HepG2 (cell line): ENCODE measurements around the gene PDZD7. TPM values are rescaled to one million over a fixed set of nuclear protein-coding genes. Genes with fewer than 3 reads are reported as not detected.
A peak's percentile ranks its signal among the peaks of the same experiment; 100 is the strongest.

Experiments
- ATAC-seq: fragments of 200-7000 bp; cut with Tn5 transposase; 3 replicates; pipeline ENCODE4 v1.9.1; 2020; ENCODE audit warnings: mild to moderate bottlenecking, moderate library complexity
- BruUV-seq: library from RNA; stranded (reverse); fragments of 400-500 nt; replicated peaks from 2 replicates; lab custom pipeline; 2021; lab: Mats Ljungman, UMichigan
- CTCF ChIA-PET: fragments of 300-600 bp; formaldehyde crosslinking; extraction: SDS; loops from one replicate; lab custom pipeline; 2021; ENCODE audit warnings: low total read pairs, inconsistent platforms, low intra/inter-chr PET ratio; lab: Yijun Ruan, JAX
- POLR2A ChIA-PET: fragments of 350-600 bp; sonication (Branson Sonifier 250); formaldehyde crosslinking; loops from one replicate; lab custom pipeline; 2020; ENCODE audit warnings: antibody characterized with exemption, inconsistent platforms; lab: Yijun Ruan, JAX
- DNase-seq: peaks from one replicate; pipeline ENCODE4 v3.0.0-alpha.2; 2015; ENCODE audit warnings: low spot score
- FAIRE-seq: peaks from 3 replicates; lab custom pipeline; 2011; peaks lifted over from hg19 to GRCh38; lab: Jason Lieb, UNC
- H2AFZ ChIP-seq: one replicate; pipeline ENCODE4 v1.6.1; 2011; ENCODE audit warnings: low read length, inconsistent platforms
- H3K27ac ChIP-seq: fragments of 300-600 bp; 3 replicates; pipeline ENCODE4 v1.8.0; 2011; ENCODE audit warnings: mixed run types, mild to moderate bottlenecking, mixed read lengths, low read length, inconsistent platforms; ENCODE audit not compliant: insufficient read depth; ENCODE audit errors: extremely low read length
- H3K27me3 ChIP-seq, 2 experiments: fragments of 200-600 bp in 1 of 2; 2 replicates in 1 of 2; 3 replicates in 1 of 2; pipeline versions ENCODE4 v1.6.0 to v1.8.0; 2011; ENCODE audit warnings: low read length in 2 of 2, mild to moderate bottlenecking in 2 of 2, moderate library complexity in 2 of 2, inconsistent platforms in 1 of 2; ENCODE audit not compliant: insufficient read depth in 2 of 2, control insufficient read depth in 1 of 2
- H3K36me3 ChIP-seq, 2 experiments: fragments of 200-600 bp in 1 of 2; replicated peaks in 1 of 2; 2 replicates in 1 of 2; 3 replicates in 1 of 2; pipeline versions ENCODE4 v1.5.1 to v1.8.0; 2011; ENCODE audit warnings: low read length in 2 of 2, inconsistent platforms in 1 of 2; ENCODE audit not compliant: insufficient read depth in 2 of 2, control insufficient read depth in 1 of 2
- H3K4me1 ChIP-seq: 2 replicates; pipeline ENCODE4 v1.5.1; 2012; ENCODE audit warnings: low read length, inconsistent platforms; ENCODE audit not compliant: insufficient read depth
- H3K4me2 ChIP-seq: 2 replicates; pipeline ENCODE4 v1.6.0; 2011; ENCODE audit warnings: low read depth, low read length, inconsistent platforms
- H3K4me3 ChIP-seq, 3 experiments: fragments of 200-600 bp in 1 of 3; sonication (generic), shearing (Covaris generic) in 1 of 3; replicated peaks in 1 of 3; 2 replicates each; pipeline ENCODE4 v1.5.1; 2011 to 2016; ENCODE audit warnings: low read length in 3 of 3, inconsistent platforms in 2 of 3, low read depth in 2 of 3, mild to moderate bottlenecking in 2 of 3, control low read depth in 1 of 3, mixed read lengths in 1 of 3; ENCODE audit not compliant: insufficient read depth in 1 of 3
- H3K79me2 ChIP-seq: one replicate; pipeline ENCODE4 v1.6.1; 2011; ENCODE audit warnings: low read length, inconsistent platforms; ENCODE audit not compliant: insufficient read depth
- H3K9ac ChIP-seq: 2 replicates; pipeline ENCODE4 v1.6.0; 2011; ENCODE audit warnings: mild to moderate bottlenecking, low read depth, low read length, inconsistent platforms; ENCODE audit not compliant: insufficient read depth
- H3K9me3 ChIP-seq: 2 replicates; pipeline ENCODE4 v1.5.1; 2012; ENCODE audit warnings: mild to moderate bottlenecking, low read length
- H4K20me1 ChIP-seq: 2 replicates; pipeline ENCODE4 v1.6.0; 2011; ENCODE audit warnings: inconsistent platforms, mild to moderate bottlenecking, low read length, moderate library complexity; ENCODE audit not compliant: insufficient read depth
- CBX2 ChIP-seq, 2 experiments: fragments of 200-600 bp in 1 of 2; sonication (generic); formaldehyde crosslinking in 1 of 2; IDR thresholded peaks; 2 replicates each; pipeline versions ENCODE4 v1.7.0 to v1.8.1; 2018 to 2022; ENCODE audit warnings: low read depth in 2 of 2, low read length in 1 of 2, mild to moderate bottlenecking in 1 of 2, missing genetic modification reagents in 1 of 2
- CHD4 ChIP-seq: fragments of 200-600 bp; sonication (generic); IDR thresholded peaks from 2 replicates; pipeline ENCODE4 v1.7.0; 2017; ENCODE audit warnings: mild to moderate bottlenecking, low read length, borderline replicate concordance
- HIVEP1 ChIP-seq: sonication (generic); formaldehyde crosslinking; IDR thresholded peaks from 2 replicates; pipeline ENCODE4 v1.4.0; 2020; ENCODE audit warnings: mild to moderate bottlenecking, missing genetic modification reagents
- HNF4A ChIP-seq: sonication (generic); formaldehyde crosslinking; IDR thresholded peaks from 2 replicates; pipeline ENCODE4 v1.4.0; 2020; ENCODE audit warnings: missing genetic modification reagents
- NCOR1 ChIP-seq: fragments of 200-600 bp; sonication (generic); IDR thresholded peaks from 2 replicates; pipeline ENCODE4 v1.7.0; 2017; ENCODE audit warnings: antibody characterized with exemption, low read length, borderline replicate concordance
- SRSF4 ChIP-seq: fragments of 200-400 bp; formaldehyde crosslinking; IDR thresholded peaks from one replicate; pipeline ENCODE4 v1.6.1; 2018; ENCODE audit warnings: mild to moderate bottlenecking, low read depth, low read length, moderate library complexity; ENCODE audit not compliant: poor library complexity, severe bottlenecking
- ZC3H4 ChIP-seq: sonication (generic); formaldehyde crosslinking; IDR thresholded peaks from 2 replicates; pipeline ENCODE4 v1.4.0; 2020; ENCODE audit warnings: missing genetic modification reagents, borderline replicate concordance
- ZFP36L1 ChIP-seq: sonication (generic); formaldehyde crosslinking; IDR thresholded peaks from 2 replicates; pipeline ENCODE4 v1.8.0; 2022; ENCODE audit warnings: mild to moderate bottlenecking, missing genetic modification reagents, moderate library complexity
- ZNF230 ChIP-seq: sonication (generic); formaldehyde crosslinking; IDR thresholded peaks from 2 replicates; pipeline ENCODE4 v1.4.0; 2020; ENCODE audit warnings: mild to moderate bottlenecking, missing genetic modification reagents
- ZNF782 ChIP-seq: sonication (generic); formaldehyde crosslinking; IDR thresholded peaks from 2 replicates; pipeline ENCODE4 v1.4.0; 2020; ENCODE audit warnings: missing genetic modification reagents, mild to moderate bottlenecking, borderline replicate concordance
- WGBS: methylation state at CpG from one replicate; pipeline ENCODE4 v1.1.6; 2017; ENCODE audit warnings: low lambda C conversion rate; 5-methylcytosine and 5-hydroxymethylcytosine counted together
- in situ Hi-C: cut with HindIII; loops from 2 replicates; pipeline ENCODE4 v1.10.0; 2017; ENCODE audit warnings: low pct_unique_long_range_greater_than_20kb; ENCODE audit not compliant: extremely low pct_ligation_motif_present
- intact Hi-C: fragments of 100-400 bp; cut with micrococcal nuclease; formaldehyde crosslinking; loops from one replicate; pipeline ENCODE4 v1.10.0; 2022; ENCODE audit not compliant: unreplicated experiment
- polyA plus RNA-seq, 8 experiments: library from polyadenylated mRNA; depleted of rRNA in 3 of 8; stranded (reverse) in 7 of 8; unstranded in 1 of 8; fragments of >200 nt; fragmentation: Illumina TruSeq in 4 of 8; extraction: Trizol in 4 of 8; gene quantifications; 2 replicates each; pipeline versions ENCODE4 v1.2.1 to v1.2.3, GENCODE V29; 2011 to 2016; ENCODE audit warnings: low read depth in 4 of 8, missing spikeins in 1 of 8, mixed read lengths in 1 of 8; ENCODE audit not compliant: insufficient read depth in 1 of 8
- total RNA-seq, 5 experiments: library from RNA; depleted of rRNA; stranded (reverse); fragments of >200 nt; fragmentation: Illumina TruSeq; extraction: Trizol; gene quantifications; 2 replicates each; pipeline ENCODE4 v1.2.3, GENCODE V29; 2016; ENCODE audit warnings: low read depth in 1 of 5
- TF ChIP-seq, protein P1 (sequence below): sonication (generic); formaldehyde crosslinking; IDR thresholded peaks from 2 replicates; pipeline ENCODE4 v1.4.0; 2020; ENCODE audit warnings: mild to moderate bottlenecking, missing genetic modification reagents

The PDZD7 gene
- total and polyA plus RNA-seq, 2 of the 13 experiments (the other 11 are each of a cell fraction or from before 2014, with no cell fraction given) = 0.58 to 0.73 TPM

GRCh38 chr10:100963826-100964225, 67.1 kb downstream of the PDZD7 start:
- DNase-seq (no peak), FAIRE-seq (no peak), ATAC-seq (no peak)
- Histone ChIP-seq H2AFZ (no peak overlapping the region), H3K79me2 (peaks cover 8% of the 10 kb centered on the region), H3K4me1 (peaks cover 65% of the 10 kb centered on the region), H3K4me2 (peak overlapping the region; percentile 37), H3K36me3 (peaks cover 0 to 31% of the 10 kb centered on the region in 2 experiments; a peak in 3 of 5 replicates), H3K4me3 (no peak overlapping the region), H4K20me1 (no peaks in the 10 kb centered on the region; the same call in 1 of the 2 replicates), H3K27me3 (no peaks in the 10 kb centered on the region; a peak in 1 of 5 replicates), H3K9ac (no peak overlapping the region), H3K27ac (peak overlapping the region; percentile 36), H3K9me3 (no peaks in the 10 kb centered on the region)
- in situ Hi-C loops (no loop called here), intact Hi-C loops (no loop called here)
- ChIA-PET CTCF (no interaction called here), POLR2A (interaction anchor here (0.8 to 12.6 kb wide), 2 partner anchors 28 to 82 kb away, joined by 3 to 277 read pairs; partner anchors contain the start of genes LZTS2, MRPL43 and TWNK)
- WGBS = 82% methylated on average over 1 of the region's 1 CpG
- no TSS peak for BruUV-seq
- TF ChIP-seq HIVEP1 (CRISPR knock-in tag) (no peak), ZNF230 (CRISPR knock-in tag) (no peak), HNF4A (CRISPR knock-in tag) (peak; percentile 55), SRSF4 (no peak), ZFP36L1 (CRISPR knock-in tag) (no peak), ZNF782 (CRISPR knock-in tag) (no peak), NCOR1 (peak; percentile 31; the same call in 1 of the 2 replicates), CHD4 (no peak), CBX2 (IDR thresholded peaks at IDR 0.05; ENCODE audit: low read depth, low read length) (no peak), CBX2 (CRISPR knock-in tag; IDR thresholded peaks at IDR 0.05; ENCODE audit: low read depth) (no peak), ZC3H4 (CRISPR knock-in tag) (no peak)
- TF ChIP-seq, protein P1, sequence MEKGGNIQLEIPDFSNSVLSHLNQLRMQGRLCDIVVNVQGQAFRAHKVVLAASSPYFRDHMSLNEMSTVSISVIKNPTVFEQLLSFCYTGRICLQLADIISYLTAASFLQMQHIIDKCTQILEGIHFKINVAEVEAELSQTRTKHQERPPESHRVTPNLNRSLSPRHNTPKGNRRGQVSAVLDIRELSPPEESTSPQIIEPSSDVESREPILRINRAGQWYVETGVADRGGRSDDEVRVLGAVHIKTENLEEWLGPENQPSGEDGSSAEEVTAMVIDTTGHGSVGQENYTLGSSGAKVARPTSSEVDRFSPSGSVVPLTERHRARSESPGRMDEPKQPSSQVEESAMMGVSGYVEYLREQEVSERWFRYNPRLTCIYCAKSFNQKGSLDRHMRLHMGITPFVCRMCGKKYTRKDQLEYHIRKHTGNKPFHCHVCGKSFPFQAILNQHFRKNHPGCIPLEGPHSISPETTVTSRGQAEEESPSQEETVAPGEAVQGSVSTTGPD = no peak
